NCI-H82 (cell line): ENCODE measurements around the gene RUFY1.
A peak's percentile ranks its signal among the peaks of the same experiment; 100 is the strongest.
"Not testable (repeated sequence)": the region's sequence is repeated elsewhere in the genome, so short reads cannot be mapped to it uniquely, and the experiment has no call there.

Experiments used
- DNase-seq: peaks from one replicate; lab custom pipeline; 2025; lab: John Stamatoyannopoulos, UW

The RUFY1 gene

GRCh38 chr5:179534431-179534830 lies 15.9 kb upstream of the RUFY1 start:
- no peak for DNase-seq

GRCh38 chr5:179536676-179537075 lies 13.7 kb upstream of the RUFY1 start:
- no peak for DNase-seq

GRCh38 chr5:179542170-179542569 lies 8.2 kb upstream of the RUFY1 start:
- DNase-seq: no peak

- not testable (repeated sequence) for DNase-seq
Measured at GRCh38 chr5:179543275-179543674, 7.1 kb upstream of the RUFY1 start.

- DNase-seq: no peak
Measured at GRCh38 chr5:179553006-179553405, 2.7 kb downstream of the RUFY1 start.

GRCh38 chr5:179553875-179554274 lies 3.5 kb downstream of the RUFY1 start:
- no peak for DNase-seq

GRCh38 chr5:179554981-179555380 lies 4.6 kb downstream of the RUFY1 start:
- DNase-seq: peak; percentile 12

GRCh38 chr5:179558261-179558799 lies 8.0 kb downstream of the RUFY1 start:
- DNase-seq: peak; percentile 6

- DNase-seq: peak; percentile 62
Measured at GRCh38 chr5:179558932-179559283, 8.6 kb downstream of the RUFY1 start.

GRCh38 chr5:179559284-179560252 lies 9.2 kb downstream of the RUFY1 start:
- peak; percentile 99 for DNase-seq

GRCh38 chr5:179564526-179564925 lies 14.2 kb downstream of the RUFY1 start:
- DNase-seq: no peak

GRCh38 chr5:179568721-179569120 lies 18.4 kb downstream of the RUFY1 start:
- DNase-seq: no peak

- no peak for DNase-seq
Measured at GRCh38 chr5:179572386-179572785, 22.0 kb downstream of the RUFY1 start.

GRCh38 chr5:179577286-179577960 lies 27.1 kb downstream of the RUFY1 start:
- no peak for DNase-seq

- no peak for DNase-seq
Measured at GRCh38 chr5:179585941-179586401, 35.6 kb downstream of the RUFY1 start.

- DNase-seq: no peak
Measured at GRCh38 chr5:179588166-179588565, 37.8 kb downstream of the RUFY1 start.

- no peak for DNase-seq
Measured at GRCh38 chr5:179595916-179596315, 45.6 kb downstream of the RUFY1 start.

- no peak for DNase-seq
Measured at GRCh38 chr5:179596421-179596820, 46.1 kb downstream of the RUFY1 start.

GRCh38 chr5:179599100-179599499 lies 48.7 kb downstream of the RUFY1 start:
- DNase-seq: no peak

- no peak for DNase-seq
Measured at GRCh38 chr5:179599566-179599965, 49.2 kb downstream of the RUFY1 start.

GRCh38 chr5:179599973-179600372 lies 49.6 kb downstream of the RUFY1 start:
- no peak for DNase-seq

GRCh38 chr5:179601871-179602625 lies 51.7 kb downstream of the RUFY1 start:
- DNase-seq: no peak
